GM21786 (cell line): Measurements from ENCODE around the gene NPC1.
A peak's percentile ranks its signal among the peaks of the same experiment; 100 is the strongest.
"Not testable (repeated sequence)": the region's sequence is repeated elsewhere in the genome, so short reads cannot be mapped to it uniquely, and the experiment has no call there.

ENCODE experiments used
- ATAC-seq: cut with Tn5 transposase; IDR thresholded peaks from one replicate; pipeline ENCODE4 v1.9.1; 2021; ENCODE audit not compliant: unreplicated experiment

NPC1 gene

DNA sequence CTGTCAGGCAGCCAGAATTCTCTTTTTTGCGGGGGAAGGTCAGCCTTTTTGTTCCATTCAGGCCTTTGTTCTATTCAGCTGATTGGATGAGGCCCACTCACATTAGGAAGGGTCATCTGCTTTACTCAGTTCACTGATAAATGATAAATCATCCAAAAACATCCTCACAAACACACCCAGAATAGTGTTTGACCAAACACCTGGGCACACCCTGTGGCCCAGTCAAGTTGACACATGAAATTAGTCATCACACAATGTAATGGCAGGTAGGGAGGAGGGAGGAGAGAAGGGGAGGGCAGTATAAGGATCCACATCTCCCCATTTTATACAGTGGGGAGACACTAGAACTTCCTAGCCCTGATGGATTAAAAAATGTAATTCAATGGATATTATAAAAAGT is 91.3 kb downstream of the NPC1 start:
- ATAC-seq, result no peak

DNA sequence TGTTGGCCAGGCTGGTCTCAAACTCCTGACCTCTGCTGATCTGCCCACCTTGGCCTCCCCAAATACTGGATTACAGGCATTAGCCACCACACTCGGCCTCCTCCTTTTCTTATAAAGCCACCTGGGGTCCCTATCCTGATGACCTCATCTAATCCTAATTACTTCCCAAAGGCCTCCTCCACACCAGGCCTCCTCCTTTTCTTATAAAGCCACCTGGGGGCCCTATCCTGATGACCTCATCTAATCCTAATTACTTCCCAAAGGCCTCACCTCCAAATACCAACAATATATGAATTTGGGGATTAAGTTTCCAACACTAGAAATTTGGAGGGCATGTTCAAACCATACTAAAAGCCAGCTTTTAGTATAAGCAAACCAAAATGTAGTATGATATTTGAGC is 92.7 kb downstream of the NPC1 start:
- no peak for ATAC-seq

DNA sequence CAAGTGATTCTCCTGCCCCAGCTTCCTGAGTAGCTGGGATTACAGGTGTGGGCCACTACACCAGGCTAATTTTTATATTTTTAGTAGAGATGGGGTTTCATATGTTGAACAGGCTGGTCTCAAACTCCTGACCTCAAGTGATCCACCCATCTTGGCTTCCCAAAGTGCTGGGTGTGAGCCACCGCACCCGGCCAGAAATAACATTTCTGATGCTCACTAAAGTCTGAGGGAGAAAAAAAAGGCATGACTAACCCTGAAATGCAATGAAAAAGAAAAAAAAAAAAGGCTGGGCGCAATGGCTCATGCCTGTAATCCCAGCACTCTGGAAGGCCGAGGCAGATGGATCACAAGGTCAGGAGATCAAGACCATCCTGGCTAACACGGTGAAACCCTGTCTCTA is 96.7 kb downstream of the NPC1 start:
- ATAC-seq, result not testable (repeated sequence)

DNA sequence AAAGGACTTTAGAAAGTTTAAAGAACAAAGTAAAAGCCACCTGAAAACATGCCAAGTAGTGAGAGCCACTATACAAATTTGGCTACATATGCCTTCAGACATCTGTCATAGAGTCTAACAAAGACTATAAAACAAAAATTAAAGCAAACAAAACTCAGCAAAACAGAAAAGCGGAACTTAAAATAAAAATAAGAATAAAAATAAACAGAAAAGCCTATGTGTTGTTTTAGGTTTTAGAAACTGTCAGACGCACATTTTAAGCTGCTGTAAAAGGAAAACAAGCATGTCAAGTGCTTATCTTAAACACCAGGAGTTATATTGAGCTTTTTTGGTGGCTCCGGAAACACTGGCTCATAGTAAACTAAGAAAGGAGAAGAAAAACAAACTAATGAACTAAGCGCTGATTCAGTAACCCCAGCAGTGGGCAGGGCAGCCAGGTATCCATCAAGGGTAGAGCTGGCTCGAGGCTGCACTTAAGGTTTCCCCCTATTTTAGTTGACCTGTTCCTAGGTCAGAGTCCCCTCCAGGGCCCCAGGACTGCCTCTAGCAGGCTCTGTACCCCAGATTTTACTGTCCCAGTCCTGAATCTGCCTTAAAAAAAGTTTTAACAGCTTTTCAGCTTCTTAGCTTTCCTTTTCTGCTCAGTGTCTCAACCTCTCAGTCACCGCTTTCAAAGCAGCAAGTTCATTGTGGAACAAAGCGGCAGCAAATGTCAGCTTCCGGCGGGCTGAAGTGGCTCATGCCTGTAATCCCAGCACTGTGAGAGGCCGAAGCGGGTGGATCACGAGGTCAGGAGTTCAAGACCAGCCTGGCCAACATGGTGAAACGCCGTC is 98.4 kb downstream of the NPC1 start:
- peak; percentile 89 for ATAC-seq

DNA sequence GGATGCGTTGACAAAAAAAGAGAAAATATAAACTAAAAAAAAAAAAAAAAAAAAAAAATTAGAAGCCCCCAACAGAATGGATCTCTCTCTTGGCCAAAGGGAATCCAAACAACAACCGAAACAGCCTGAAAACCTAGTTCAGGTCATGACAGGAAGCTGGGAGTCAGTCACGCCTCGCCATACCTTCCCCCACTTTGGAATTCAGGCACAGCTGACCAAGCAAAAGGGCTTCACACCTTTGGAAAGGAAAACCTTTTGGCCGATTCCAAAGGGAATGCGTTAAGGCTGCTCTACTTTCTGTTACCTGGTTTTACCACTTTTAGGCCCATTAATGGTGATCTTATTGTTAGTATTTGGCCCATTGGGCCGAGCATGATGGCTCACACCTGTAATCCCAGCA is 100.9 kb downstream of the NPC1 start:
- ATAC-seq, result no peak

DNA sequence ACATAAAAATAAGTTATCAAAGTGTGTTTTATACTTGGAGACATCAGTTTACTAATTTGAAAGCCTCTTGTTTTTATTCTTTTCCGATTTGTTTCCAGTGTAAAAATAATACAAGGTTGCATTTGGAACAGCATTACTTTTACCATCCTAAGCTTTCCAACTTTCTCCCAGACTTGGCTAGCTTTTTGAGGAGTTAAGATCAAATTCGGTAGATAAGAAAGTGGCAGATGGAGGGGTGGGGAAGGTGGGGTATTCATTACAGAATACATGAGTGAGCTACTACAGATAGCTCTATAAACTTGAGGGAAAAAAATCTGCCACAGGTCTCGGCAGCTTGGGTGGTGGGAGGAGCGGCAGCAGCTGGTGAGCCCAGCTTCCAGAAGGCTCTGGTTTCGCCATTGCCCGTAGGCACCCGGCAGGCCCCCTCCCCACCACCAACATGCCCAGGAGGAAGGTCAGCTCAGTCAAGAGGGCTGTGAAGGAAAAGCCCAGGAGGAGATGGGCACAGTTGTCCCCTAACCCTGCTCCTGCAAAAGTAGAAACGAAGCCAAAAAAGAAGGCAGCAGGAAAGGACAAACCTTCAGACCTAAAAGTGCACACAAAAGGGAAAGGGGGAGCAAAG is 101.6 kb downstream of the NPC1 start:
- no peak for ATAC-seq
